ENCODE measurements around the gene CD164.
A peak's percentile ranks its signal among the peaks of the same experiment; 100 is the strongest.

CD164 gene
- long read RNA-seq, donor 1, full-length matches to known transcripts = 200 of 200 reads
- long read RNA-seq, donor 1, partial matches to known transcripts = 0 of 200 reads
- long read RNA-seq, donor 1, other reads (novel, unspliced or antisense) = 0 of 200 reads
- long read RNA-seq, donor 2, full-length matches to known transcripts = 167 of 173 reads
- long read RNA-seq, donor 2, partial matches to known transcripts = 6 of 173 reads
- long read RNA-seq, donor 2, other reads (novel, unspliced or antisense) = 0 of 173 reads
- long read RNA-seq, donor 3, full-length matches to known transcripts = 94 of 94 reads
- long read RNA-seq, donor 3, partial matches to known transcripts = 0 of 94 reads
- long read RNA-seq, donor 3, other reads (novel, unspliced or antisense) = 0 of 94 reads
- long read RNA-seq, donor 4, full-length matches to known transcripts = 164 of 164 reads
- long read RNA-seq, donor 4, partial matches to known transcripts = 0 of 164 reads
- long read RNA-seq, donor 4, other reads (novel, unspliced or antisense) = 0 of 164 reads
- long read RNA-seq, donor 5, full-length matches to known transcripts = 188 of 188 reads
- long read RNA-seq, donor 5, partial matches to known transcripts = 0 of 188 reads
- long read RNA-seq, donor 5, other reads (novel, unspliced or antisense) = 0 of 188 reads
- long read RNA-seq, donor 6, full-length matches to known transcripts = 220 of 231 reads
- long read RNA-seq, donor 6, partial matches to known transcripts = 11 of 231 reads
- long read RNA-seq, donor 6, other reads (novel, unspliced or antisense) = 0 of 231 reads
- long read RNA-seq, donor 7, full-length matches to known transcripts = 321 of 329 reads
- long read RNA-seq, donor 7, partial matches to known transcripts = 8 of 329 reads
- long read RNA-seq, donor 7, other reads (novel, unspliced or antisense) = 0 of 329 reads
- long read RNA-seq, donor 8, full-length matches to known transcripts = 208 of 215 reads
- long read RNA-seq, donor 8, partial matches to known transcripts = 7 of 215 reads
- long read RNA-seq, donor 8, other reads (novel, unspliced or antisense) = 0 of 215 reads

GRCh38 chr6:109381747-109382575 lies at the start of gene CD164:
CD164 (minus strand) TSS chr6:109382467; CDS start chr6:109382378, 89 bp downstream.
- peak; percentile 99 for DNase-seq

GRCh38 chr6:109429496-109429895 lies 47.2 kb upstream of the CD164 start:
- no peak for DNase-seq

GRCh38 chr6:109428889-109429477 lies 46.7 kb upstream of the CD164 start:
- no peak for DNase-seq

DNA sequence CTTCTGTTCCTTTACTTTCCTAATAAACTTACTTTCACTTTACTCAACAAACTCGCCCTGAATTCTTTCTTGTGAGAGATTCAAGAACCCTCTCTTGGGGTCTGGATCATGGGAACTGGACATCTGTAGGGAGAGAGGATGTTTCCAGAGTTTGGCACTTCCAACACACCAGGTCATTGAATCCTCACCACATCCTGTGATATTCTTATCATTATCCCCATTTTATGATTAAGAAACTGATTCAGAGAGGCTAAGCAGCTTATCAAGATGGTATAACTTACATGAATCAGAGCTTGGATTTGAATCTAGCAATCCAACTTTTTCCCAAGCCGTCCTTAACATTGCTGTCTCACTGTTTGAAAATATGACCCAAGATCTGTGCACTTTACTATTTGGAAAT lies 42.7 kb upstream of the CD164 start:
- no peak for DNase-seq

GRCh38 chr6:109421184-109421583 lies 38.9 kb upstream of the CD164 start:
- DNase-seq = no peak

GRCh38 chr6:109420751-109421150 lies 38.5 kb upstream of the CD164 start:
- no peak for DNase-seq

GRCh38 chr6:109417646-109418045 lies 35.4 kb upstream of the CD164 start:
- no peak for DNase-seq

- no peak for DNase-seq
Measured at GRCh38 chr6:109411034-109411433, 28.8 kb upstream of the CD164 start.

DNA sequence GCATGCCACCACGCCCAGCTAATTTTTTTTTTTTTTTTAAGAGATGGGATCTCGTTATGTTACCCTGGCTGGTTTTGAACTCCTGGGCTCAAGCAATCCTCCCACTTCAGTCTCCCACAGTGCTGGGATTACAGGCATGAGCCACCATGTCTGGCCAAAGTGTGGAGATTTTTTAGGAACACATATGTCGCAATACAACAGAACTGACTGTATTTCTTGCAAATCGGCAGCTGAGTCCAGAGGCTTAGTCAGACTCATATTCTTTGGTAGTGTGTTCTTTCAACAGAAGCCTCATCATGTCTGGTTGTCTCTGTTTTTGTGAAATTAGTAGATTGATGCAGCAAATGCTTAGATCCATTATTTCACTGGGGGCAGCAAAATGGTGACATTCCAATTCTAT lies 23.9 kb upstream of the CD164 start:
- no peak for DNase-seq

DNA sequence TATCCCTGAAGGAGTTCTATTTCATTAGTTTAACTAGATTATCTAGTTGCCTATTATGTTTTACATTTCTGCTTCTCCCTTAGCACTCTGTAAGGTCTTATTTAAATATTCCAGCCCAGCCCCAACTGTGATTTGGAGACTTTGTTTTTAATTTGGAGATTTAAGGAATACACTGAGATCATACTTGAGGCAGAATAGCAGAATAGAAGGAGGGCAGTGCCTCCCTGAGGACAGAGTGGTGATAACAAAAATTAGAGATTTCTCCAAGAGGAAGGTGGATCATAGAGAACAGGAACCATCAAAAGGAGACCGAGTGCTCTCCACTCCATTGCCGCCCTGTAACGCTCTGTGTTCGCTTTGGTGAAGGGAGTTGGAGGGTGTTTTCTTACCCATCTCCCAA lies 14.8 kb upstream of the CD164 start:
- no peak for DNase-seq

DNA sequence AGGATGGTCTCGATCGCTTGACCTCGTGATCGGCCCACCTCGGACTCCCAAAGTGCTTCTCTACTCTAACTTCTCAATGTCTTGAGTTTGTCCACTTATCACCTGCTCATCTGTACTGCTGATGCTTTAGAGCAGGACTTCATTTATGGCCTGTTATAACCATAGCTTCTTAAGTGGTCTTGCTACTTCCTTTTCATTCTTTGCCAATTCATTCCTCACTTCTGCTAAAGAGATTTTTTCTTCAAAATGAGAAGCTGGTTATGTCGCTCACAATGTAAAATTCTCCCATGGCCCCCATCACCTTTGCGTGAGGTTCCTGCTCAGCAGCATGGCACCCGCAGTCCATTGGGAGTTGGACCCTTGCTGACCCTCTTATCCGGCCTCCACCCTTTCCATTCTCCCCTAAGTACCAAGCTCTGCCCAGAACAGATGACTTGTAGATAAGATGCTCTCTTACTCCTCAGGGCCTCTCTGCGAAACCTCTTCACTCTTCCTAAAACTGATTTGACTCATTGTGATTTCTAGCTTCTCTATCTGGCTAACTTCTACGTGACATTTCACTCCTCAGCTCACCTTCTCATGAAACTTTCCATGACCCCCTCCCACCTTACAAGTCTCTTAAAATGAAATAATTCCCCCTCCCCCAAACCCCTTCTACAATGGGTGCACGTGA lies 13.9 kb upstream of the CD164 start:
- no peak for DNase-seq

DNA sequence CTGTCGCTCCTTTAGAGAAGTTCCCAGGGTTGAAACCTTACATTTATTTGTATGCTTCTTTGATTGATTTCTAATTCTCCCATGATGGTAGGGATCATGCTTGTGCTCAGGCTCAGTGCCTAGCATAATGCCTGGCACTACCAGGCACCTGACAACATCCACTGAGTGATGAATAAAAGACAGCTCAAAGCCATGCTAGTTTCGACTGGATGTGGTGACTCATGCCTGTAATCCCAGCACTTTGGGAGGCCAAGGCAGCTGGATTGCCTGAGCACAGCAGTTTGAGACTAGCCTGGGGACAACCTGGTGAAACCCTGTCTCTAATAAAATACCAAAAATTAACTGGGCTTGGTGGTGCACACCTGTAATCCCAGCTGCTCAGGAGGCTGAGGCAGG lies 11.6 kb upstream of the CD164 start:
- DNase-seq = no peak

GRCh38 chr6:109393157-109393885 lies 11.1 kb upstream of the CD164 start:
- DNase-seq = no peak

DNA sequence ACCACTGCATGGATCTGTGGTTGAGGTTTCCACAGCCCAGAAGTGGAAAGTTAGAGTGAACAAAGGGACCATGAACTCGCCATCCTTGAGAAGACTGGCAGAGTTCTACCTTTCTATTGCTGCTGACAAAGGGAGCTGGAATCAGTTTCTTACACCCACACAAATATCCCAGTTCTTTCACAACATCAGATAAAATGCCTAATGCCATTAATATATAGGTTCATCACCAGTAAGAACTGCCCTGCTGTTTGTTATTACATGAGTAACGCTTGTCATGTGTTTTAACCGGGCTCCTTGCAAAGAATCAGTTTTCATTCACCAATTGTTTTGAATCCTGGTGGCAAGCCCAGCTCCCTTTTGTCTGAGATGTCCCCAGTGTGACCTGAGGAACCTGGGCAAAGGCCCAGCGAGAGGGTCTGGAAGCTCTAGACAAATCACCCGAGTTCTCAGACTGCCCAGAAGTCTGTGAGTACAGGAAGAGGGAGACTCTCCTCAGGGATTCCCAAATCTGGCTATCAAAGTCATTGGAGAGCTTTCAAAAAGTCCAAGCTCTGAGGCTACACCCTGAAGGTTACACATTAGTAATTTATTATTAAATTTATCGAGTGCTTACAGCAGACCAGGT lies 7.5 kb upstream of the CD164 start:
- DNase-seq = no peak

DNA sequence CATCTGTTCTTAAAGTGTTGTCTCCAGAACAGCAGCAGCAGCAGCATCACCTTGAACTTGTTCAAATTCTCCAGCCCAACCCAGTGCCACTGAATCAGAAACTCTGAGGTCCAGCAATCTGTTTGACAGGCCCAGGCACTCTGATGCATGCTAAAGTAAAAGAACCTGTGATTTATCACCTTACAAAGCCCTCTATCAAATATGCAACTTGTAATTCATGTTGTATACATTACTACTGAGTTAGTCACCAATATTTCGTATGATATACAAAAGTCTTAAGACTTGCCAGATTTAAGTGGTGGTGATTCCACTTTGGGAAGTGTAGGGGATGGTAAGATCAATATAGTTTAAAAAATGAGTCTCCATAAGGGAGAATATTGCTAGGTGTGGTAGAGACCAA lies 6.0 kb upstream of the CD164 start:
- no peak for DNase-seq

GRCh38 chr6:109383438-109383940 lies 1.2 kb upstream of the CD164 start:
- peak; percentile 20 for DNase-seq

DNA sequence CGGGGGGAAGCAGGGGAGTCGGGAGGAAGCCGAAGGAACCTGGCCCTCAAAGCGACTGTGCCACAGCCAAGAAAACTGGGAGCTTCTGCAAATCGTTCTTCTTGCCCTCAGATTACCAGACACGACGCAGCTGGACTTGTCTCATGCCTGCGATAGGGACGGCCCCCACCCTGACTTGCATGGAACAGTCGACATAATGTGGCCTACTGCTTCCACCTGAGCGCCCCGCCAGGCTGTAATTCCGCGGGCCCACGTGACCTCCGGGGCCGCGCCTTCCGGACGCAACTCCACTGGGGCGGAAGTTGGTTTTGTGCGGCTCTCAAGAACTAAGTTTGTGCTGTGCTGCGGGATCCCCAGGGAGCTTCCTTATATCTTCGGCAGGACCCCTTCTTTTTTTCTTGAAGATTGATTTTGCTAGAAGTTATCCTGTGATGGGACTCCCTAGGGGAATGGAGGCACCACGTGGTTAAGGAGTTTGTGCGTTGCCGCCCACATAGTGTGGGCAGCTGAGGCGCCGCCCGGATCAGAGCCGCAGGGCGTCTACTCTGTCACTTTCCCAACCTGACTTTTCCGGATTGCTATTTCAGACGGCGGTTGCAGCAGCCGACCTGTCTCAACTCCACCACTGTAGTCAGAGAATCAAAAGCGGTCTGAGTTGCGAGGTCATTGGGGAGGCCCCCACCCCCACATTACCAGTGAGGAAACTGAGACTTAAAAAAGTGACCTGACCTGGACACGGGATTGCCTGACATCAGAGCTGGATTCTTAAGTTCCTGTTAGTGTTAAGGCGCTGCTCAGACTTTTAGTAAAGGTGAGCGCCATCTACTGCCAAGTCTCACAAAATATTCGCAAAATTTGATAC lies 540 bp upstream of the CD164 start:
- peak; percentile 100 for DNase-seq

GRCh38 chr6:109381061-109381746 lies 1.1 kb downstream of the CD164 start:
- no peak for DNase-seq
